MCF 10A (cell line): ENCODE data around the gene TMCO1. TPM values are rescaled to one million over a fixed set of nuclear protein-coding genes. Genes with fewer than 3 reads are reported as not detected.
"Not testable (repeated sequence)": the region's sequence is repeated elsewhere in the genome, so short reads cannot be mapped to it uniquely, and the experiment has no call there.

Source experiments
- BruUV-seq: library from RNA; stranded (reverse); fragments of 400-500 nt; replicated peaks from 2 replicates; lab custom pipeline; 2021; lab: Mats Ljungman, UMichigan
- CTCF ChIA-PET: fragments of 300-600 bp; sonication (Branson Sonifier 250); formaldehyde crosslinking; extraction: SDS; loops from one replicate; lab custom pipeline; 2021; ENCODE audit warnings: antibody characterized with exemption, inconsistent platforms; lab: Yijun Ruan, JAX
- POLR2A ChIA-PET: fragments of 300-600, 350-650 bp; sonication (Branson Sonifier 250); formaldehyde crosslinking; extraction: SDS; loops from one replicate; lab custom pipeline; 2020; ENCODE audit warnings: antibody characterized with exemption, inconsistent platforms; lab: Yijun Ruan, JAX
- DNase-seq: peaks from one replicate; pipeline ENCODE4 v3.0.0-alpha.2; 2018; ENCODE audit not compliant: unreplicated experiment
- H3K27ac Mint-ChIP-seq: one replicate; pipeline ENCODE4 v1.8.0; 2022; ENCODE audit warnings: mild to moderate bottlenecking, low read depth, mixed read lengths; ENCODE audit not compliant: unreplicated experiment
- H3K27me3 Mint-ChIP-seq: one replicate; pipeline ENCODE4 v1.8.0; 2022; ENCODE audit warnings: mixed read lengths; ENCODE audit not compliant: insufficient read depth, unreplicated experiment
- H3K36me3 Mint-ChIP-seq: one replicate; pipeline ENCODE4 v1.8.0; 2022; ENCODE audit warnings: mild to moderate bottlenecking, moderate library complexity, mixed read lengths; ENCODE audit not compliant: insufficient read depth, unreplicated experiment
- H3K4me1 Mint-ChIP-seq: one replicate; pipeline ENCODE4 v1.8.0; 2022; ENCODE audit warnings: mixed read lengths; ENCODE audit not compliant: insufficient read depth, unreplicated experiment
- H3K4me3 Mint-ChIP-seq: one replicate; pipeline ENCODE4 v1.8.0; 2022; ENCODE audit warnings: mild to moderate bottlenecking, moderate library complexity, mixed read lengths; ENCODE audit not compliant: unreplicated experiment
- H3K9me3 Mint-ChIP-seq: one replicate; pipeline ENCODE4 v1.8.0; 2022; ENCODE audit warnings: mixed read lengths; ENCODE audit not compliant: unreplicated experiment
- CTCF ChIP-seq: fragments of 200-600 bp; IDR thresholded peaks from one replicate; pipeline ENCODE4 v1.8.0; 2022; ENCODE audit warnings: antibody characterized with exemption, mild to moderate bottlenecking; ENCODE audit not compliant: unreplicated experiment
- intact Hi-C: fragments of 100-400 bp; cut with micrococcal nuclease; formaldehyde crosslinking; loops from 2 replicates; pipeline ENCODE4 v1.14.1; 2022
- total RNA-seq: library from RNA; stranded (reverse); gene quantifications from 2 replicates; pipeline ENCODE4 v1.2.3, GENCODE V29; 2022

The TMCO1 gene
- total RNA-seq, 1 experiment from 2014 or later, result 158 TPM

- intact Hi-C loops, result no loop called here
- TF ChIP-seq CTCF, result no peak
- Mint-ChIP-seq H3K36me3 (peaks cover 87% of the 10 kb centered on the region), H3K27me3 (no peaks in the 10 kb centered on the region), H3K4me3 (no peak overlapping the region), H3K9me3 (peaks cover 9% of the 10 kb centered on the region), H3K4me1 (peaks cover 15% of the 10 kb centered on the region), H3K27ac (peak overlapping the region; percentile 5)
- ChIA-PET POLR2A (interaction anchor here (1.1 to 1.2 kb wide), 3 partner anchors 9 to 82 kb away, joined by 3 to 4 read pairs (median 4); no protein-coding TSS in a partner anchor), CTCF (interaction anchor here (0.6 to 4.4 kb wide), 9 partner anchors 8 to 227 kb away, joined by 3 to 22 read pairs (median 3); partner anchors contain the start of gene ALDH9A1)
- DNase-seq, result no peak
- no TSS peak for BruUV-seq
These were observed 82.3 kb downstream of the TMCO1 start for GRCh38 chr1:165686121-165686970.

- BruUV-seq, result no TSS peak
- H3K27me3 Mint-ChIP-seq, result no peaks in the 10 kb centered on the region
- H3K36me3 Mint-ChIP-seq, result peaks cover 89% of the 10 kb centered on the region
- DNase-seq, result no peak
- TF ChIP-seq CTCF, result no peak
- intact Hi-C loops, result no loop called here
- ChIA-PET CTCF (interaction anchor here (0.5 to 4.4 kb wide), 3 partner anchors 13 to 91 kb away, joined by 3 to 22 read pairs (median 3); partner anchors contain the start of gene ALDH9A1), POLR2A (interaction anchor here (0.6 to 2.5 kb wide), 5 partner anchors 12 to 65 kb away, joined by 3 to 10 read pairs (median 4); partner anchors contain the start of gene ALDH9A1)
- peaks cover 15% of the 10 kb centered on the region for H3K4me1 Mint-ChIP-seq
- H3K4me3 Mint-ChIP-seq, result no peak overlapping the region
- H3K27ac Mint-ChIP-seq, result peak overlapping the region; percentile 50
- H3K9me3 Mint-ChIP-seq, result peaks cover 9% of the 10 kb centered on the region
These were observed 84.7 kb downstream of the TMCO1 start for GRCh38 chr1:165683848-165684485.

GRCh38 chr1:165680773-165681172 lies 87.9 kb downstream of the TMCO1 start:
- Mint-ChIP-seq H3K36me3 (peaks cover 93% of the 10 kb centered on the region), H3K27ac (peak overlapping the region; percentile 52)
- BruUV-seq, H3K27me3 Mint-ChIP-seq, H3K4me3 Mint-ChIP-seq, intact Hi-C loops, H3K4me1 Mint-ChIP-seq, DNase-seq, H3K9me3 Mint-ChIP-seq: not testable (repeated sequence)
- ChIA-PET CTCF (interaction anchor here (0.9 to 1.3 kb wide), 2 partner anchors 26 to 234 kb away, joined by 3 read pairs; no protein-coding TSS in a partner anchor), POLR2A (interaction anchor here (1.0 to 1.1 kb wide), 2 partner anchors 16 to 18 kb away, joined by 3 to 6 read pairs; partner anchors contain the start of gene ALDH9A1)

- H3K27ac Mint-ChIP-seq, result peak overlapping the region; percentile 52
- H3K27me3 Mint-ChIP-seq, result no peaks in the 10 kb centered on the region
- TF ChIP-seq CTCF, result no peak
- peaks cover 13% of the 10 kb centered on the region for H3K4me1 Mint-ChIP-seq
- DNase-seq, result no peak
- intact Hi-C loops, result no loop called here
- CTCF ChIA-PET, result interaction anchor here (1.0 to 1.5 kb wide), 2 partner anchors 78 to 277 kb away, joined by 3 to 4 read pairs; no protein-coding TSS in a partner anchor
- BruUV-seq, result no TSS peak
- H3K4me3 Mint-ChIP-seq, result no peak overlapping the region
- peaks cover 92% of the 10 kb centered on the region for H3K36me3 Mint-ChIP-seq
- POLR2A ChIA-PET, result no interaction called here
- no peaks in the 10 kb centered on the region for H3K9me3 Mint-ChIP-seq
These were observed 88.4 kb downstream of the TMCO1 start for GRCh38 chr1:165680303-165680702.
